Osteocyte (in vitro differentiated cells): Measurements from ENCODE around the gene THEMIS. TPM values are rescaled to one million over a fixed set of nuclear protein-coding genes. Genes with fewer than 3 reads are reported as not detected.

ENCODE experiments used
- DNase-seq: peaks from one replicate; pipeline ENCODE4 v3.0.0; 2021; ENCODE audit warnings: mixed read lengths; ENCODE audit not compliant: unreplicated experiment; ENCODE audit errors: extremely low spot score
- H3K27ac Mint-ChIP-seq: one replicate; pipeline ENCODE4 v1.8.0; 2021; ENCODE audit warnings: mild to moderate bottlenecking, mixed read lengths; ENCODE audit not compliant: unreplicated experiment
- H3K27me3 Mint-ChIP-seq: one replicate; pipeline ENCODE4 v1.8.0; 2021; ENCODE audit warnings: mixed read lengths; ENCODE audit not compliant: unreplicated experiment
- H3K36me3 Mint-ChIP-seq: one replicate; pipeline ENCODE4 v1.8.0; 2021; ENCODE audit warnings: mixed read lengths; ENCODE audit not compliant: unreplicated experiment
- H3K4me1 Mint-ChIP-seq: one replicate; pipeline ENCODE4 v1.8.0; 2021; ENCODE audit warnings: mixed read lengths; ENCODE audit not compliant: unreplicated experiment
- H3K4me3 Mint-ChIP-seq: one replicate; pipeline ENCODE4 v1.8.0; 2021; ENCODE audit warnings: mild to moderate bottlenecking, moderate library complexity, mixed read lengths; ENCODE audit not compliant: unreplicated experiment
- H3K9me3 Mint-ChIP-seq: one replicate; pipeline ENCODE4 v1.8.0; 2021; ENCODE audit warnings: mixed read lengths; ENCODE audit not compliant: unreplicated experiment
- total RNA-seq: library from RNA; stranded (reverse); gene quantifications from 2 replicates; pipeline ENCODE4 v1.2.1, GENCODE V29; 2021
- TF ChIP-seq, protein P1 (sequence below): fragments of 200-600 bp; sonication (generic); IDR thresholded peaks from 2 replicates; pipeline ENCODE4 v1.5.0; 2021; ENCODE audit warnings: antibody characterized with exemption, mild to moderate bottlenecking, moderate library complexity

Gene THEMIS
- total RNA-seq, 1 donor from 2014 or later = not detected

DNA sequence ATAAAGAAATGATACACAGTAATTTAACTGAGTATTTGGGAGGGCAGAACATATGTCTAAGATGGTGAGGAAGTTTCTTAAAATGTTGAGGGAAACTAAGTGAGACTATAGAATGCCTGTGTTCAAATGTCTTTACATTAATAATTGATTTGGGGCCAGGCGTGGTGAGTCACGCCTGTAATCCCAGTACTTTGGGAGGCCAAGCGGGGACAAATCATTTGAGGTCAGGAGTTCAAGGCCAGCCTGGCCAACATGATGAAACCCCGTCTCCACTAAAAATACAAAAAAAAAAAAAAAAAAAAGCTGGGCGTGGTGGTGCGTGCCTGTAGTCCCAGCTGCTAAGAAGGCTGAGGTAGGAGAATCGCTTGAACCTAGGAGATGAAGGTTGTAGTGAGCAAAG, 66.7 kb downstream of the THEMIS start:
- TF ChIP-seq, protein P1, sequence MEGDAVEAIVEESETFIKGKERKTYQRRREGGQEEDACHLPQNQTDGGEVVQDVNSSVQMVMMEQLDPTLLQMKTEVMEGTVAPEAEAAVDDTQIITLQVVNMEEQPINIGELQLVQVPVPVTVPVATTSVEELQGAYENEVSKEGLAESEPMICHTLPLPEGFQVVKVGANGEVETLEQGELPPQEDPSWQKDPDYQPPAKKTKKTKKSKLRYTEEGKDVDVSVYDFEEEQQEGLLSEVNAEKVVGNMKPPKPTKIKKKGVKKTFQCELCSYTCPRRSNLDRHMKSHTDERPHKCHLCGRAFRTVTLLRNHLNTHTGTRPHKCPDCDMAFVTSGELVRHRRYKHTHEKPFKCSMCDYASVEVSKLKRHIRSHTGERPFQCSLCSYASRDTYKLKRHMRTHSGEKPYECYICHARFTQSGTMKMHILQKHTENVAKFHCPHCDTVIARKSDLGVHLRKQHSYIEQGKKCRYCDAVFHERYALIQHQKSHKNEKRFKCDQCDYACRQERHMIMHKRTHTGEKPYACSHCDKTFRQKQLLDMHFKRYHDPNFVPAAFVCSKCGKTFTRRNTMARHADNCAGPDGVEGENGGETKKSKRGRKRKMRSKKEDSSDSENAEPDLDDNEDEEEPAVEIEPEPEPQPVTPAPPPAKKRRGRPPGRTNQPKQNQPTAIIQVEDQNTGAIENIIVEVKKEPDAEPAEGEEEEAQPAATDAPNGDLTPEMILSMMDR = no peak
- no peaks in the 10 kb centered on the region for H3K27me3 Mint-ChIP-seq
- no peaks in the 10 kb centered on the region for H3K9me3 Mint-ChIP-seq
- H3K36me3 Mint-ChIP-seq = no peaks in the 10 kb centered on the region
- H3K4me1 Mint-ChIP-seq = peaks cover 8% of the 10 kb centered on the region
- DNase-seq = no peak
- H3K27ac Mint-ChIP-seq = no peak overlapping the region
- H3K4me3 Mint-ChIP-seq = no peak overlapping the region

DNA sequence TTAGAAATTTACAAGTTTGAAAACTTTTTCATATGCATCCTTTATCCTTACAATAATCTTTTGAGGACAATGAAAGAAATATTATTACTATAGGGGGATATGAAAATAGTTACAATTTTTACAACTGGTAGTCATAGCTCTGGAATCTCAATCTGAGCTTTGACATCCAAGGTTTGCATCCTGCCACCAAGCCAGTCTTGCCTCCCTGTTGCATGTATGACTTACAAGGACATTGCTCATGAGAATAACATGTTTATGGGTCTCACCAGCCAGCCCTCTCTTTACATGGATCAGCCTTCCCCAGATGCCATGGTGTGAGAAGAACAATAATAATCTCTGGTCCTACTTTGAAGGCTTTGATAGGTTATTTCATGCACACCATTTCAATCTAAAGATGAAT, 67.5 kb downstream of the THEMIS start:
- H3K4me1 Mint-ChIP-seq = peaks cover 8% of the 10 kb centered on the region
- H3K36me3 Mint-ChIP-seq = no peaks in the 10 kb centered on the region
- H3K4me3 Mint-ChIP-seq = no peak overlapping the region
- no peaks in the 10 kb centered on the region for H3K9me3 Mint-ChIP-seq
- H3K27me3 Mint-ChIP-seq = no peaks in the 10 kb centered on the region
- TF ChIP-seq, protein P1 = no peak
- no peak for DNase-seq
- H3K27ac Mint-ChIP-seq = no peak overlapping the region

DNA sequence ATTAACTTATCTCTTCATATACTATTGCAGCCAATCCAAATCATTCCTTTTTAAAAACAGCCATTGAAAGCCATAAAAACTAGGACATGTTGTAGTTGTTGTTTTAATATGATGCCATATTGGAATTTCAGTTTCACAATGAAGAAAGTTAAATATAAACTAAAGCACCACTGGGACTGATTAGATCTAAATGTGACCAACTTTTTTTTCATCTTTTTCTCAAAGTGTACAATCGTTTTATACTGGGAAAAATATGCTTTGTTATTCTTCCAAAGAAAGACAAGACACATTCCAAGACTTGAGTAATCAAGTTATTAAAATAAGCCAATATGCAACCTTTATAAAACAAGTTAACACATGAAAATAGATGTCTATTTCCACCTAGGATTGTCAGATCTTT, 68.5 kb downstream of the THEMIS start:
- Mint-ChIP-seq H3K9me3 (no peaks in the 10 kb centered on the region), H3K4me3 (no peak overlapping the region), H3K27ac (no peak overlapping the region), H3K36me3 (no peaks in the 10 kb centered on the region), H3K27me3 (no peaks in the 10 kb centered on the region), H3K4me1 (peaks cover 8% of the 10 kb centered on the region)
- TF ChIP-seq, protein P1 = no peak
- DNase-seq = no peak

DNA sequence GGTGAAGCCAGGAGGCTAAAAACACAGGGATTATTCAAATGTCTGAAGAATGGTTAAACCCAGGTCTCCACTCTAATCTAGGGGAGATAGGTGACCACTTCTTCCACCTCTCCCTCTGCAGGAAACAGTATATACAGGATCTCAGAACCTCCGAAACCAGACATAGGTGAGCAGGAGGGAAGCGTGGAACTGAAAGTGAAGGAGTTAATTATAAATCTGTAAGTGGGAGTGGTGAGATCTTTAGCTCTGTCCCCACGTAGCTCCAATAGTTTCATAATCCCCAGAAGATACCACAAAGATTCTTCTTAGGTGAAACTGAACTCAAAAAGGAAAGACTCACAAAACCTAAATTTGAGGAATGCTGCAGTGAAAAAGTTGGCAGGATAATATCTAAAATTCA, 76.8 kb downstream of the THEMIS start:
- Mint-ChIP-seq H3K36me3 (no peaks in the 10 kb centered on the region), H3K27me3 (peaks cover 13% of the 10 kb centered on the region), H3K4me1 (no peaks in the 10 kb centered on the region), H3K9me3 (no peaks in the 10 kb centered on the region), H3K27ac (no peak overlapping the region), H3K4me3 (no peak overlapping the region)
- TF ChIP-seq, protein P1 = no peak
- no peak for DNase-seq

DNA sequence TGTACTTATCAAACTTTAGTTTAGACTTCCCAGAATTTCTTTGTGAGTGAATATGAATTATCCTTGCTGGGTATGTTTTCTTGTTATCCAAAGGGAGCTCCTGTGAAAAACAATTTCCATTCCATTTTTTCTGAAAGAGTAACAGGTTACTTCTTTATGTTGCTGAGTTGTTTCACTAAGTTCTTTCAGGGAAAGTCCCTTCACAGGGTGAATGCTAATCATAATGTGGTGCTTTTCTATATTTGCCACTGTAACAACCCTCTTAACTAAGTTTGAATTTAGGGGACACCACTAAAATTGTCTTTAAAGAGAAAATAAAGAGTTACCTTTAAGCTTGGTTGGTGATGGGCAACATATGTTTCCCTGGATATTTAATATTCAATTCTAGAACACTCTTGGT, 79.4 kb downstream of the THEMIS start:
- no peak overlapping the region for H3K27ac Mint-ChIP-seq
- H3K9me3 Mint-ChIP-seq = no peaks in the 10 kb centered on the region
- H3K27me3 Mint-ChIP-seq = peaks cover 28% of the 10 kb centered on the region
- TF ChIP-seq, protein P1 = no peak
- no peak for DNase-seq
- H3K36me3 Mint-ChIP-seq = no peaks in the 10 kb centered on the region
- H3K4me1 Mint-ChIP-seq = no peaks in the 10 kb centered on the region
- H3K4me3 Mint-ChIP-seq = no peak overlapping the region
